Stimulated activated naive B cell treated with anti-CD40 and anti-IgM and Interleukin-4, amounts not matched to agents 10 μg/mL and 1 μg/mL and 100 μg/mL, for 72 hours (primary cell): ENCODE results near the gene INPP4A.

Experiments
- ATAC-seq, 2 donors: fragments of 150-1000 bp; cut with Tn5 transposase; replicated peaks; 2 replicates each; pipeline ENCODE4 v1.10.0; 2021; ENCODE audit warnings: moderate library complexity in 1 of 2
- DNase-seq: peaks from one replicate; pipeline ENCODE4 v3.0.0; 2021
- H3K27ac Mint-ChIP-seq: one replicate; pipeline ENCODE4 v1.8.0; 2022; ENCODE audit warnings: mild to moderate bottlenecking, mixed read lengths
- H3K27me3 Mint-ChIP-seq, 2 donors: one replicate each; pipeline ENCODE4 v1.8.0; 2022; ENCODE audit warnings: mixed read lengths in 2 of 2
- H3K36me3 Mint-ChIP-seq, 2 donors: one replicate each; pipeline ENCODE4 v1.8.0; 2022; ENCODE audit warnings: mixed read lengths in 2 of 2, mild to moderate bottlenecking in 1 of 2
- H3K4me1 Mint-ChIP-seq, 2 donors: one replicate each; pipeline ENCODE4 v1.8.0; 2022; ENCODE audit warnings: mixed read lengths in 2 of 2, mild to moderate bottlenecking in 1 of 2
- H3K4me3 Mint-ChIP-seq, 2 donors: one replicate each; pipeline ENCODE4 v1.8.0; 2022; ENCODE audit warnings: mild to moderate bottlenecking in 2 of 2, mixed read lengths in 2 of 2, moderate library complexity in 1 of 2
- H3K9me3 Mint-ChIP-seq, 2 donors: one replicate each; pipeline ENCODE4 v1.8.0; 2022; ENCODE audit warnings: mixed read lengths in 2 of 2, mild to moderate bottlenecking in 1 of 2

Gene INPP4A

DNA sequence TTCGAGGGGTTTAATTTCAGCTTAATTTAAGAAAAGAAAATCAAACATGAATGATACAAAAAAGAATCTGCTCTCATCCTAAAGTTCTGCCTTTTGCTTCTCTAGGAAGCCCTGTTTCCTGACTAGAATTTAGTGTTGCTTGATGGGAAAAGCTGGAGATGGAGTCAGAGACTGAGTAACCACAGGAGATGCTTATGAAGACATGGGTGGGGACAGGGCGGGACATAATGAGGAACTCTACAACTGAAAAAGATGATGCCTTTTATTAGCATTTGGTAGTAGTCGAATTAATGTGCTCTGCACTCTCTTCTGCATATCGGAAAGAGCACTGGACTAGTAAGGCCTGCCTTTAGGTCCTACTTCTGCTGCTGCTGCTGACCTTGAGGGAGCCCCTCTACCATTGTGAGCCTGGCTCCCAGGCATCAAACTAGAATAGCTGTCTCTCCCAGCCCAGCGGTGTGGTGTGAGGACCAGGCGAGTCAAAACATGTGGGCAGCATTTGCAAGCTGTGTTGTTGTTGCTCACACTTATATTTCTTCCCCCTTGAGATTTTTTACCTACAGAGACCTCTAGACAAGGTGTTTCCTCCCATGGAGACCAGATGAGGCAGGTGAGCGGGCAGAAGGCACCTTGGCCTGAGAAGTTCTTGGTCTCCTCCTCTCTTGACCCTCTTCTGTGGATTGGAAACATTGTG, 61.5 kb downstream of the INPP4A start:
- H3K4me3 Mint-ChIP-seq = peak overlapping the region in 1 of 2 donors; percentile 14
- H3K36me3 Mint-ChIP-seq = peaks cover 17% of the 10 kb centered on the region in 2 donors
- no peak for DNase-seq
- H3K27ac Mint-ChIP-seq = no peak overlapping the region
- H3K27me3 Mint-ChIP-seq = no peaks in the 10 kb centered on the region
- no peak for ATAC-seq
- H3K4me1 Mint-ChIP-seq = peaks cover 26 to 36% of the 10 kb centered on the region in 2 donors
- no peaks in the 10 kb centered on the region for H3K9me3 Mint-ChIP-seq

GRCh38 chr2:98506881-98507280, 62.2 kb downstream of the INPP4A start:
- Mint-ChIP-seq H3K4me3 (no peak overlapping the region), H3K27me3 (no peaks in the 10 kb centered on the region), H3K36me3 (peaks cover 17% of the 10 kb centered on the region in 2 donors), H3K4me1 (peaks cover 26 to 36% of the 10 kb centered on the region in 2 donors), H3K27ac (no peak overlapping the region), H3K9me3 (no peaks in the 10 kb centered on the region)
- DNase-seq = no peak
- ATAC-seq = no peak

DNA sequence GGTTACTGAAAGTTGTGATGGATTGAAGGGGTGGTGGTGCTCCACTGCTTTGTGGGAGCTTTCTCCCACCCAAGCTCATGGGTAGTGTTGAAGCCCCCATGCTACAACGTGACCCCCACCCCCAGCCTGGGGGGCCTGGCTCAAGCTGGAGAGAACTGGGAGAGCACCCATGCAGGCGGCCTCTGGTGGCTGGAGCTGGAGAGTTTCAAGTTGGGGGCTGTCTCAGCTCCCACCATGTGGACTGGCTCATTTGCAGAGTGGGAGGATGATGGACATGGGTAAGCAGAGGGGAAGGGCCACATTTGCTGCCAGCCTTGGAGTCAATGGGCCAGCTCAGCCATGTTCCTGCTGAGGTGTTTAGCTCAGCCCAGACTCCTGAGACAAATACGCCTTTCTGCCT, 62.8 kb downstream of the INPP4A start:
- DNase-seq (no peak), ATAC-seq (no peak)
- peaks cover 17% of the 10 kb centered on the region in 2 donors for H3K36me3 Mint-ChIP-seq
- H3K27me3 Mint-ChIP-seq = no peaks in the 10 kb centered on the region
- peaks cover 30 to 36% of the 10 kb centered on the region in 2 donors for H3K4me1 Mint-ChIP-seq
- H3K4me3 Mint-ChIP-seq = no peak overlapping the region
- H3K27ac Mint-ChIP-seq = no peak overlapping the region
- H3K9me3 Mint-ChIP-seq = no peaks in the 10 kb centered on the region

DNA sequence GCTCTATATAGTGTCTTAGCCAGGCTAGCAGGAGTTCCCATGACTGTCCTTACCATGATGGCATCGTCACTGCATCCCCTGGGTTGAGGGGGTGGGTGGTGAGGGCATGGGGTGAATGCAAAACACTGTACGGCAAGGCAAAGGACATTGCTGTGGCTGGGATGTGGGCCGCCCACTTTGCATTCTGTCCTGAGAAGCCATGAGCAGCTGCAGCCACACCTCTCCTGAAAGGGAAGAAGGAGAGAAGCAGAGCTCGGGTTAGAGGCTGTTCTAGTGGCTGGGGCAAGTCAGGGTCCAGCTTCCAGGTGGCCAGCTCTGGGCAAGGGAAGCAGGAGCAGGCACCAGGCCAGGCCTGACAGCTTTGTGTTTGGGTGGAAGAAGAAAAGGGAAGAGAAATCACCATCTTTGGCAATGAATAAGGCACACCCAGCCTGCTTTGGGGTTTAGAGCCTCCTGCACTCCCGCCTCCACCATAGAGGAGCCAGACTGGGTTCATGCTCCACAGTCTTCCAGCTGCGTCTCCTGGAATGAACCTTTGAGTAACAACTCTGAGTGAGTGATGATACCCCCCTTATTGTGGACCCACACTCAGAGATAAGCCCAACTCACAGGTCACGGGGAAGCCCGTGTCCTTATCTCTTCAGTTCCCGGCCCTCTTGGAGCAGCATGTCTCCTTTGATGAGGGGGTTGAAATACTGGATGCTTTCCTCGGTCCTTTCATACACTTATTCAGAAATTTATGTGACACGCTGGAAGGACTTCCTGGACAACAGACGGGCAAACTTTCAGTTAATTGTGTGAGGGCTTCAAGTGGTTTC, 63.4 kb downstream of the INPP4A start:
- no peak overlapping the region for H3K4me3 Mint-ChIP-seq

DNA sequence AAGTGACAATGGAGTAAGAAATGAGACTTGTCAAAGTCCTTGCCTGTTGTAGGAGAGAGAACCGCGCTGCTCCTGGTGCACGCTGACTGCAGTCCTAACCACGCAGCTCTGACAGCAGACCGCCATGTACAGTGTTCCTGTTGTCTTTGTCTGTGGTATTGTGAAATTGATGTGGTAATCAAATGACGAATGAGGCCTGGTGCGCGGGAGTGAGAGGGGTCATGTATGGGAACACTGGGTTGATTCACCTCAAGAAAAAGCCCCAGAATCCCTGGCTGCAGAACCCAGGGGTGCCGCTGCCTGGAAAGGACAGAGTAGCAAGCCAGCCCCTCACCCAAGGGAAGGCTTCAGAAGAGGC, 64.0 kb downstream of the INPP4A start:
- Mint-ChIP-seq H3K27ac (no peak overlapping the region), H3K4me1 (peaks cover 24 to 26% of the 10 kb centered on the region in 2 donors), H3K27me3 (no peaks in the 10 kb centered on the region), H3K4me3 (no peak overlapping the region), H3K9me3 (no peaks in the 10 kb centered on the region), H3K36me3 (peaks cover 12 to 17% of the 10 kb centered on the region in 2 donors)
- DNase-seq (no peak), ATAC-seq (no peak)

More for the DNA sequence above, 63.4 kb downstream of the INPP4A start:
- H3K36me3 Mint-ChIP-seq = peaks cover 17% of the 10 kb centered on the region in 2 donors
- H3K9me3 Mint-ChIP-seq = no peaks in the 10 kb centered on the region
- DNase-seq = no peak
- H3K4me1 Mint-ChIP-seq = peaks cover 30 to 31% of the 10 kb centered on the region in 2 donors
- no peak for ATAC-seq
- H3K27me3 Mint-ChIP-seq = no peaks in the 10 kb centered on the region
- peak overlapping the region; percentile 62 for H3K27ac Mint-ChIP-seq

DNA sequence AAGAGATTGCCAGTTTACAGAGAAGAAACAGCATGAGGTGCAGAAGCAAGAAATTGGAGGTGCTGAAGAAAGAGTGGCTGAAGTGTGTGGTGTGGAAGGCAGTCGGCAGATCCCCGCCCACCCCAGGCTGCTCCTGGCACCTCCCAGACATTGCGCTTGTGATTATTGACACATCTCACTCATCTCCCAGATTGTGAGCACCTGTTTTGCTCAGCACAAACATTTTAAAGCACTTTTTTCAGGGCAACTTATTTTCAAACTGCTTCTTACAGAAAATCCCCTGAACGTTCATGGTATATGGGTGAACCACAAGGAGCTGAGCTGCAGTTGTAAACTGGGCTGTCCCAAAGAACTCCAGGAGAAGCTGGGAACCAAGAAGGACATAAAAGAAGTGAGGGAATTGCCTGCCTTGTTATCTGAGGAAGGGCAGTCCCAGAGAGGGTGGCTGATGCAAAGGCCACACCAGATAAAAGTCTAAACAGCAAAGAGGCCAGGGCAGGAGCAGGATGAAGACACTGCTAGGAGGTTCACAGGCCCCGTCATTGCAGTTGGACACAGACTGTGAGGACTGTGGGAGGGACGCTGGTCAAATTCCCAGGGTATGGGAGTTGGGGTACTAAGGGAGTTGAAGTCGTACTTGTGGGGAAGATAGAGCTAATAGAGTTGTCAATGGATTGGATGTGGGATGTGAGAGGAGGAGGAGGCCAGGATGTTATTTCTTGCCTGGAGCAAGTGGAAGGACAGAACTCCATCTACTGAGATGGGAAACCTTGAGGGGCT, 65.1 kb downstream of the INPP4A start:
- Mint-ChIP-seq H3K4me3 (no peak overlapping the region), H3K4me1 (peaks cover 23 to 31% of the 10 kb centered on the region in 2 donors), H3K36me3 (peaks cover 11 to 14% of the 10 kb centered on the region in 2 donors), H3K27me3 (no peaks in the 10 kb centered on the region), H3K27ac (no peak overlapping the region), H3K9me3 (no peaks in the 10 kb centered on the region)
- ATAC-seq = no peak
- DNase-seq = no peak

DNA sequence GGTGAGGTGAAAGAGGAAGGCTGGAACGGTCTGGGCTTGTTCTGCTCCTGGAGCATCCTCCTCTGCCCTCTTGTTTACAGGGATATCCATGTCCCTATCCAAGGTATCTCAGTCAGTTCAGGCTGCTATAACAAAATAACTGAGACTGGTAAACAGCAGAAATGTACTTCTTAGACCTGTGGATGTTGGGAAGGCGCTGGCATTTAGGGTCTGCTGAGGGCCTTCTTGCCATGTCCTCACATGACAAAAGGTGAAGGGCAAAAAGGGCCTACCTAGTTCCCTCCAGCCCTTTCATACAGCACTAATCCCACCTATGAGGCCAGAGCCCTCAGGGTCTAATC, 65.6 kb downstream of the INPP4A start:
- ATAC-seq (no peak), DNase-seq (no peak)
- Mint-ChIP-seq H3K27ac (no peak overlapping the region), H3K9me3 (no peaks in the 10 kb centered on the region), H3K4me3 (no peak overlapping the region), H3K27me3 (no peaks in the 10 kb centered on the region), H3K36me3 (peaks cover 11 to 14% of the 10 kb centered on the region in 2 donors), H3K4me1 (peaks cover 20 to 33% of the 10 kb centered on the region in 2 donors)

- no peak for DNase-seq
- no peak overlapping the region for H3K27ac Mint-ChIP-seq
- ATAC-seq = no peak
- no peaks in the 10 kb centered on the region for H3K9me3 Mint-ChIP-seq
- H3K36me3 Mint-ChIP-seq = peaks cover 7 to 8% of the 10 kb centered on the region in 2 donors
- H3K4me3 Mint-ChIP-seq = no peak overlapping the region
- peaks cover 20 to 38% of the 10 kb centered on the region in 2 donors for H3K4me1 Mint-ChIP-seq
- H3K27me3 Mint-ChIP-seq = no peaks in the 10 kb centered on the region
Measured at GRCh38 chr2:98511981-98512380, 67.3 kb downstream of the INPP4A start.

GRCh38 chr2:98512699-98513098, 68.0 kb downstream of the INPP4A start:
- Mint-ChIP-seq H3K27ac (no peak overlapping the region), H3K27me3 (no peaks in the 10 kb centered on the region), H3K4me1 (peaks cover 25 to 40% of the 10 kb centered on the region in 2 donors), H3K4me3 (no peak overlapping the region), H3K36me3 (peaks cover 8% of the 10 kb centered on the region in 2 donors), H3K9me3 (no peaks in the 10 kb centered on the region)
- DNase-seq (no peak), ATAC-seq (no peak)

GRCh38 chr2:98514096-98514639, 69.5 kb downstream of the INPP4A start:
- H3K9me3 Mint-ChIP-seq = no peaks in the 10 kb centered on the region
- no peak overlapping the region for H3K27ac Mint-ChIP-seq
- no peak overlapping the region for H3K4me3 Mint-ChIP-seq
- peaks cover 19 to 32% of the 10 kb centered on the region in 2 donors for H3K4me1 Mint-ChIP-seq
- no peaks in the 10 kb centered on the region for H3K27me3 Mint-ChIP-seq
- DNase-seq = no peak
- peaks cover 2 to 5% of the 10 kb centered on the region in 2 donors for H3K36me3 Mint-ChIP-seq
- no peak for ATAC-seq

- Mint-ChIP-seq H3K4me1 (peaks cover 19 to 32% of the 10 kb centered on the region in 2 donors), H3K4me3 (no peak overlapping the region), H3K27ac (peak overlapping the region; percentile 62), H3K36me3 (peaks cover 2 to 5% of the 10 kb centered on the region in 2 donors), H3K27me3 (no peaks in the 10 kb centered on the region), H3K9me3 (no peaks in the 10 kb centered on the region)
- DNase-seq (no peak), ATAC-seq (no peak)
Measured at GRCh38 chr2:98514879-98515249, 70.2 kb downstream of the INPP4A start.

DNA sequence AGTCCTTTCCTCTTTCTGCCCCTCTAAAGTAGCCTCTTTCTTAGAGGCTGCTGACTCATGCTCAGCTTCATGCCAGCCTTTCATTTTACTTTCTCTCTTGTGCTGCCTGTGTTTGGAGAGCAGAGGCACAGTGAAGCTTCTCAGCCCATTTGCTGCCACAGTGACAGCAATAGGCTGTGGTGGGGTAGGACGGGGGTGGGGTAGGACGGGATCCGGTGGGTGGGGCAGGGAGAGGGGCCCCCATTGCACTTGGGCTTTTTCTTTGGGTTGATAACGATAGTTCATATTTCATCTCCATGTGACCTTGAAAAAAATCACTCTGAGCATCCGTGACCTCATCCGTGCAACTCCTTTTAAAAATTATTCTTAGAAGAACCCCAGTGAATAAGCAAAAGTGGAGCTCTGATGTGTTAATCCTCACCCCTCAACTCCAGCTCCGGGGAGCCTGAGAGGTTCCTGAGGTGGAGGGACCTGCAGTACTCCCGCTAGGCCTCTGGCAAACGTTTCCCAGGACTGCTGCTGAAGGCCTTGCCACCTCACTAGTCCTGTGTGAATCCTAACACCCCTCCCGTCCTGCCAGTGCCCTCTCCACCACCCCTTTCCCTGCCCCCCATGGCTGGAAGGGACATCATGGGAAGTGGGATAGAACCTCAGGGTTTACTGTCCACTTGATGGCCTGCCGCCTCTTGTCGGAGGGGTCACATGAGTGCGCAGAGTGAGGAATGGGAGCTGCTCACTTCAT, 70.8 kb downstream of the INPP4A start:
- H3K36me3 Mint-ChIP-seq = peaks cover 2 to 8% of the 10 kb centered on the region in 2 donors
- no peaks in the 10 kb centered on the region for H3K27me3 Mint-ChIP-seq
- H3K9me3 Mint-ChIP-seq = no peaks in the 10 kb centered on the region
- peaks cover 16 to 32% of the 10 kb centered on the region in 2 donors for H3K4me1 Mint-ChIP-seq
- no peak overlapping the region for H3K4me3 Mint-ChIP-seq
- H3K27ac Mint-ChIP-seq = peak overlapping the region; percentile 62
- no peak for DNase-seq
- peak in 1 of 2 donors; percentile 61 for ATAC-seq

GRCh38 chr2:98516571-98516970, 71.9 kb downstream of the INPP4A start:
- H3K9me3 Mint-ChIP-seq = no peaks in the 10 kb centered on the region
- no peak overlapping the region for H3K27ac Mint-ChIP-seq
- no peak for ATAC-seq

More at GRCh38 chr2:98516571-98516970, 71.9 kb downstream of the INPP4A start:
- no peak for DNase-seq
- H3K4me3 Mint-ChIP-seq = no peak overlapping the region
- H3K27me3 Mint-ChIP-seq = no peaks in the 10 kb centered on the region
- peaks cover 16 to 32% of the 10 kb centered on the region in 2 donors for H3K4me1 Mint-ChIP-seq
- peaks cover 2 to 15% of the 10 kb centered on the region in 2 donors for H3K36me3 Mint-ChIP-seq
